Liver (tissue), 3 donors: ENCODE results near the gene TMEM107.

Experiments
- GABPA ChIP-seq, 2 donors: IDR thresholded peaks in 1 of 2; conservative IDR thresholded peaks in 1 of 2; 2 replicates each; pipeline ENCODE4 v1.6.1; 2016; ENCODE audit warnings: antibody characterized with exemption in 2 of 2, mild to moderate bottlenecking in 1 of 2, moderate library complexity in 1 of 2
- HNF4G ChIP-seq: IDR thresholded peaks from 2 replicates; pipeline ENCODE4 v1.6.1; 2016; ENCODE audit warnings: antibody characterized with exemption
- RAD21 ChIP-seq, 2 donors: IDR thresholded peaks; 2 replicates each; pipeline ENCODE4 v1.6.1; 2016; ENCODE audit warnings: antibody characterized with exemption in 2 of 2, mild to moderate bottlenecking in 2 of 2
- RXRA ChIP-seq, 2 donors: IDR thresholded peaks; 2 replicates each; pipeline ENCODE4 v1.6.1; 2017 to 2018; ENCODE audit warnings: antibody characterized with exemption in 2 of 2, mild to moderate bottlenecking in 1 of 2
- TAF1 ChIP-seq: conservative IDR thresholded peaks from 2 replicates; pipeline ENCODE4 v1.6.1; 2016; ENCODE audit warnings: antibody characterized with exemption, mild to moderate bottlenecking
- YY1 ChIP-seq: IDR thresholded peaks from 2 replicates; pipeline ENCODE4 v1.6.1; 2016; ENCODE audit warnings: antibody characterized with exemption, mild to moderate bottlenecking
- TF ChIP-seq, protein P1 (sequence below): fragments of 150-350 bp; IDR thresholded peaks from 2 replicates; pipeline ENCODE4 v1.5.1; 2017; ENCODE audit warnings: improper control_type of control experiment, low read depth, low read length; ENCODE audit not compliant: missing input control
- TF ChIP-seq, protein P2 (sequence below): IDR thresholded peaks from 2 replicates; pipeline ENCODE4 v1.6.1; 2016; ENCODE audit warnings: antibody characterized with exemption, mild to moderate bottlenecking
- TF ChIP-seq, protein P3 (sequence below): IDR thresholded peaks from 2 replicates; pipeline ENCODE4 v1.6.1; 2016; ENCODE audit warnings: antibody characterized with exemption
- TF ChIP-seq, protein P4 (sequence below): IDR thresholded peaks from 2 replicates; pipeline ENCODE4 v1.6.1; 2016; ENCODE audit warnings: antibody characterized with exemption
- donor health status: healthy.
- donor health status: healthy.

DNA sequence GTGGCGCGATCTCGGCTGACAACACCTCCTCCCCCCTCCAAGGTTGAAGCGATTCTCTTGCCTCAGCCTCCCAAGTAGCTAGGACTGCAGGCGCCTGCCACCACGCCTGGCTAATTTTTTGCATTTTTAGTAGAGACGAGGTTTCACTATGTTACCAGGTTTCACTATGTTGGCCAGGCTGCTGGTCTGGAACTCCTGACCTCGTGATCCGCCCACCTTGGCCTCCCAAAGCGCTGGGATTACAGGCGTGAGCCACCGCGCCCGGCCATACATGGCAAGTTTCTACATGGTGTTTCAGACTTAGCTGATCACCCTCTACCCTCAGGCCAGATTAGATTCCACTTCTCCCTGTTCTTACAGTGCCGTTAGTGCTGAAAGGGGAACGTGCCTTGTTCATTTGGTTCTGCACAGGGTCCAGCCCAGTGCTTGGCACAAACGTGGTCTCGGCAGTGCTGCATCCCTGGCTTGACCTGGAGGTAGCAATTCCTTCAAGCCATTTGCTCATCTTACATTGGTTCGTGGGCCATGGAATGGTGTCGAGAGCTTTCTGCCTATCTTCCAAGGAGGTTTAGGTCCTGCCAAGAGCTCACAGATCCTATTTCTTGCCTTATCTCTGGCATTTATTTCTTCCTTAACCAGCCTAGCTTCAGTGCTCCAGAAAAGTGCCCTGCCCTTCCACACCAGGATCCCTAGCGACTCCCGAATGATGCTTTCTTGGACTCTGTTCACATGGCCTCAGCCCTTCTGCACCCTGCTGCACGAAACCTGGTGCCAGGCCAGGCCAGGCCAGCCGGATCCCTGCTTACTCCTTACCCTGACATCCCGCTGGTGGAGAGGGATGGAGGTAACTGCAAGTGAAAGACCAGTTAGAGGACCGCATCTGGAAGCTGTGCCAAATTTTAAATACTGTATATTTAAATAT is 49.0 kb upstream of the TMEM107 start:
- TF ChIP-seq, protein P1, sequence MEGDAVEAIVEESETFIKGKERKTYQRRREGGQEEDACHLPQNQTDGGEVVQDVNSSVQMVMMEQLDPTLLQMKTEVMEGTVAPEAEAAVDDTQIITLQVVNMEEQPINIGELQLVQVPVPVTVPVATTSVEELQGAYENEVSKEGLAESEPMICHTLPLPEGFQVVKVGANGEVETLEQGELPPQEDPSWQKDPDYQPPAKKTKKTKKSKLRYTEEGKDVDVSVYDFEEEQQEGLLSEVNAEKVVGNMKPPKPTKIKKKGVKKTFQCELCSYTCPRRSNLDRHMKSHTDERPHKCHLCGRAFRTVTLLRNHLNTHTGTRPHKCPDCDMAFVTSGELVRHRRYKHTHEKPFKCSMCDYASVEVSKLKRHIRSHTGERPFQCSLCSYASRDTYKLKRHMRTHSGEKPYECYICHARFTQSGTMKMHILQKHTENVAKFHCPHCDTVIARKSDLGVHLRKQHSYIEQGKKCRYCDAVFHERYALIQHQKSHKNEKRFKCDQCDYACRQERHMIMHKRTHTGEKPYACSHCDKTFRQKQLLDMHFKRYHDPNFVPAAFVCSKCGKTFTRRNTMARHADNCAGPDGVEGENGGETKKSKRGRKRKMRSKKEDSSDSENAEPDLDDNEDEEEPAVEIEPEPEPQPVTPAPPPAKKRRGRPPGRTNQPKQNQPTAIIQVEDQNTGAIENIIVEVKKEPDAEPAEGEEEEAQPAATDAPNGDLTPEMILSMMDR = no peak
- TF ChIP-seq YY1 (no peak), TAF1 (no peak), RAD21 (IDR thresholded peaks at IDR 0.05) (no peak), HNF4G (no peak), RXRA (IDR thresholded peaks at IDR 0.05) (no peak), GABPA (IDR thresholded peaks at IDR 0.05 in 1 of 2, conservative IDR thresholded peaks at IDR 0.05 in 1 of 2) (no peak)
- TF ChIP-seq, protein P2, sequence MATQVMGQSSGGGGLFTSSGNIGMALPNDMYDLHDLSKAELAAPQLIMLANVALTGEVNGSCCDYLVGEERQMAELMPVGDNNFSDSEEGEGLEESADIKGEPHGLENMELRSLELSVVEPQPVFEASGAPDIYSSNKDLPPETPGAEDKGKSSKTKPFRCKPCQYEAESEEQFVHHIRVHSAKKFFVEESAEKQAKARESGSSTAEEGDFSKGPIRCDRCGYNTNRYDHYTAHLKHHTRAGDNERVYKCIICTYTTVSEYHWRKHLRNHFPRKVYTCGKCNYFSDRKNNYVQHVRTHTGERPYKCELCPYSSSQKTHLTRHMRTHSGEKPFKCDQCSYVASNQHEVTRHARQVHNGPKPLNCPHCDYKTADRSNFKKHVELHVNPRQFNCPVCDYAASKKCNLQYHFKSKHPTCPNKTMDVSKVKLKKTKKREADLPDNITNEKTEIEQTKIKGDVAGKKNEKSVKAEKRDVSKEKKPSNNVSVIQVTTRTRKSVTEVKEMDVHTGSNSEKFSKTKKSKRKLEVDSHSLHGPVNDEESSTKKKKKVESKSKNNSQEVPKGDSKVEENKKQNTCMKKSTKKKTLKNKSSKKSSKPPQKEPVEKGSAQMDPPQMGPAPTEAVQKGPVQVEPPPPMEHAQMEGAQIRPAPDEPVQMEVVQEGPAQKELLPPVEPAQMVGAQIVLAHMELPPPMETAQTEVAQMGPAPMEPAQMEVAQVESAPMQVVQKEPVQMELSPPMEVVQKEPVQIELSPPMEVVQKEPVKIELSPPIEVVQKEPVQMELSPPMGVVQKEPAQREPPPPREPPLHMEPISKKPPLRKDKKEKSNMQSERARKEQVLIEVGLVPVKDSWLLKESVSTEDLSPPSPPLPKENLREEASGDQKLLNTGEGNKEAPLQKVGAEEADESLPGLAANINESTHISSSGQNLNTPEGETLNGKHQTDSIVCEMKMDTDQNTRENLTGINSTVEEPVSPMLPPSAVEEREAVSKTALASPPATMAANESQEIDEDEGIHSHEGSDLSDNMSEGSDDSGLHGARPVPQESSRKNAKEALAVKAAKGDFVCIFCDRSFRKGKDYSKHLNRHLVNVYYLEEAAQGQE = no peak
- TF ChIP-seq, protein P3, sequence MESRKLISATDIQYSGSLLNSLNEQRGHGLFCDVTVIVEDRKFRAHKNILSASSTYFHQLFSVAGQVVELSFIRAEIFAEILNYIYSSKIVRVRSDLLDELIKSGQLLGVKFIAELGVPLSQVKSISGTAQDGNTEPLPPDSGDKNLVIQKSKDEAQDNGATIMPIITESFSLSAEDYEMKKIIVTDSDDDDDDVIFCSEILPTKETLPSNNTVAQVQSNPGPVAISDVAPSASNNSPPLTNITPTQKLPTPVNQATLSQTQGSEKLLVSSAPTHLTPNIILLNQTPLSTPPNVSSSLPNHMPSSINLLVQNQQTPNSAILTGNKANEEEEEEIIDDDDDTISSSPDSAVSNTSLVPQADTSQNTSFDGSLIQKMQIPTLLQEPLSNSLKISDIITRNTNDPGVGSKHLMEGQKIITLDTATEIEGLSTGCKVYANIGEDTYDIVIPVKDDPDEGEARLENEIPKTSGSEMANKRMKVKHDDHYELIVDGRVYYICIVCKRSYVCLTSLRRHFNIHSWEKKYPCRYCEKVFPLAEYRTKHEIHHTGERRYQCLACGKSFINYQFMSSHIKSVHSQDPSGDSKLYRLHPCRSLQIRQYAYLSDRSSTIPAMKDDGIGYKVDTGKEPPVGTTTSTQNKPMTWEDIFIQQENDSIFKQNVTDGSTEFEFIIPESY = no peak
- TF ChIP-seq, protein P4, sequence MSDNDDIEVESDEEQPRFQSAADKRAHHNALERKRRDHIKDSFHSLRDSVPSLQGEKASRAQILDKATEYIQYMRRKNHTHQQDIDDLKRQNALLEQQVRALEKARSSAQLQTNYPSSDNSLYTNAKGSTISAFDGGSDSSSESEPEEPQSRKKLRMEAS = no peak
